IMR-90 (cell line): ENCODE data around the gene SSU72.

ENCODE experiments used
- BHLHE40 ChIP-seq: fragments of 150-350 bp; IDR thresholded peaks from 2 replicates; pipeline ENCODE4 v1.6.1; 2016; ENCODE audit warnings: mild to moderate bottlenecking, low read depth, low read length
- CEBPB ChIP-seq: IDR thresholded peaks from 2 replicates; pipeline ENCODE4 v1.6.1; 2012; ENCODE audit warnings: low read depth, low read length, improper control_type of control experiment
- CHD1 ChIP-seq: IDR thresholded peaks from 2 replicates; pipeline ENCODE4 v1.6.1; 2012; ENCODE audit warnings: low read depth, low read length, improper control_type of control experiment
- FOS ChIP-seq: fragments of 150-350 bp; IDR thresholded peaks from 2 replicates; pipeline ENCODE4 v1.6.1; 2016; ENCODE audit warnings: low read depth, low read length
- MAFK ChIP-seq: IDR thresholded peaks from 2 replicates; pipeline ENCODE4 v1.6.1; 2012; ENCODE audit warnings: low read depth, low read length, improper control_type of control experiment
- MAZ ChIP-seq: IDR thresholded peaks from 2 replicates; pipeline ENCODE4 v1.6.1; 2012; ENCODE audit warnings: low read depth, mild to moderate bottlenecking, low read length, improper control_type of control experiment, moderate library complexity, borderline replicate concordance
- MXI1 ChIP-seq: IDR thresholded peaks from 2 replicates; pipeline ENCODE4 v1.6.1; 2012; ENCODE audit warnings: low read depth, mild to moderate bottlenecking, low read length, moderate library complexity, borderline replicate concordance
- POLR2A ChIP-seq: IDR thresholded peaks from 2 replicates; pipeline ENCODE4 v1.6.1; 2012; ENCODE audit warnings: mild to moderate bottlenecking, low read depth, low read length
- RAD21 ChIP-seq: IDR thresholded peaks from 2 replicates; pipeline ENCODE4 v1.6.1; 2012; ENCODE audit warnings: low read length, improper control_type of control experiment
- RCOR1 ChIP-seq: IDR thresholded peaks from 2 replicates; pipeline ENCODE4 v1.6.1; 2012; ENCODE audit warnings: mild to moderate bottlenecking, low read length, improper control_type of control experiment; ENCODE audit not compliant: insufficient replicate concordance
- RFX5 ChIP-seq: IDR thresholded peaks from 2 replicates; pipeline ENCODE4 v1.8.0; 2012; ENCODE audit warnings: low read depth, mild to moderate bottlenecking, low read length, moderate library complexity
- SMC3 ChIP-seq: fragments of 150-350 bp; IDR thresholded peaks from 2 replicates; pipeline ENCODE4 v1.6.1; 2016; ENCODE audit warnings: low read depth, mild to moderate bottlenecking, antibody characterized with exemption, low read length, moderate library complexity
- TF ChIP-seq, protein P1 (sequence below): conservative IDR thresholded peaks from 2 replicates; pipeline ENCODE4 v1.5.1; 2012; ENCODE audit warnings: mild to moderate bottlenecking, low read depth, low read length, improper control_type of control experiment
- TF ChIP-seq, protein P2 (sequence below): fragments of 150-350 bp; IDR thresholded peaks from 2 replicates; pipeline ENCODE4 v1.6.1; 2017; ENCODE audit warnings: mild to moderate bottlenecking, antibody characterized with exemption, low read length, low read depth

DNA sequence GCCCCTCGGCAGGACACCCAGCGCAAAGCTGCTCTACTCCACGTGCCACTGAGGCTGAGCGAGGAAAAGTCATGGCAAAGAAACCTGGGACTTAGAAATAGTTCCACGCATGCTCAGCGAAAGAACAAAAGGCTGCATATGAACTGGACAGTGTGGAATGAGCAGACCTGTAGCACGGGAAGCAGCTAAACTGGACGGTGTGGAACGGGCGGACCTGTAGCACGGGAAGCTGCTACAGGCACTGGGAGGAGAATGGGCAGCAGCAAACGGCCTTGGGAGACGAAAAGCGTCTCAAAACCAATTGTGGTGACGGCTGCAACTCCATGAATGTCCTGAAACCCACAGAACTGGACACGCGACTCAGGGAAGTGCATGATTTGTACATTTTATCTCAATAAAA is 15.6 kb downstream of the SSU72 start:
- TF ChIP-seq RFX5 (no peak), MAZ (no peak), POLR2A (no peak), SMC3 (no peak), BHLHE40 (no peak), CHD1 (no peak), MXI1 (no peak), RAD21 (no peak), RCOR1 (no peak), CEBPB (no peak), FOS (no peak), MAFK (no peak)
- TF ChIP-seq, protein P1, sequence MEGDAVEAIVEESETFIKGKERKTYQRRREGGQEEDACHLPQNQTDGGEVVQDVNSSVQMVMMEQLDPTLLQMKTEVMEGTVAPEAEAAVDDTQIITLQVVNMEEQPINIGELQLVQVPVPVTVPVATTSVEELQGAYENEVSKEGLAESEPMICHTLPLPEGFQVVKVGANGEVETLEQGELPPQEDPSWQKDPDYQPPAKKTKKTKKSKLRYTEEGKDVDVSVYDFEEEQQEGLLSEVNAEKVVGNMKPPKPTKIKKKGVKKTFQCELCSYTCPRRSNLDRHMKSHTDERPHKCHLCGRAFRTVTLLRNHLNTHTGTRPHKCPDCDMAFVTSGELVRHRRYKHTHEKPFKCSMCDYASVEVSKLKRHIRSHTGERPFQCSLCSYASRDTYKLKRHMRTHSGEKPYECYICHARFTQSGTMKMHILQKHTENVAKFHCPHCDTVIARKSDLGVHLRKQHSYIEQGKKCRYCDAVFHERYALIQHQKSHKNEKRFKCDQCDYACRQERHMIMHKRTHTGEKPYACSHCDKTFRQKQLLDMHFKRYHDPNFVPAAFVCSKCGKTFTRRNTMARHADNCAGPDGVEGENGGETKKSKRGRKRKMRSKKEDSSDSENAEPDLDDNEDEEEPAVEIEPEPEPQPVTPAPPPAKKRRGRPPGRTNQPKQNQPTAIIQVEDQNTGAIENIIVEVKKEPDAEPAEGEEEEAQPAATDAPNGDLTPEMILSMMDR: no peak
- TF ChIP-seq, protein P2, sequence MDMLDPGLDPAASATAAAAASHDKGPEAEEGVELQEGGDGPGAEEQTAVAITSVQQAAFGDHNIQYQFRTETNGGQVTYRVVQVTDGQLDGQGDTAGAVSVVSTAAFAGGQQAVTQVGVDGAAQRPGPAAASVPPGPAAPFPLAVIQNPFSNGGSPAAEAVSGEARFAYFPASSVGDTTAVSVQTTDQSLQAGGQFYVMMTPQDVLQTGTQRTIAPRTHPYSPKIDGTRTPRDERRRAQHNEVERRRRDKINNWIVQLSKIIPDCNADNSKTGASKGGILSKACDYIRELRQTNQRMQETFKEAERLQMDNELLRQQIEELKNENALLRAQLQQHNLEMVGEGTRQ: no peak
